BE2C (cell line): ENCODE data around the gene RBM33. TPM values are rescaled to one million over a fixed set of nuclear protein-coding genes. Genes with fewer than 3 reads are reported as not detected.

Experiments
- DNase-seq: peaks from one replicate; pipeline ENCODE4 v3.0.0-alpha.2; 2020
- H3K27me3 ChIP-seq: fragments of 250-450 bp; sonication (Bioruptor Pico); 2 replicates; pipeline ENCODE4 v1.5.1; 2020; ENCODE audit warnings: mild to moderate bottlenecking
- H3K36me3 ChIP-seq: fragments of 250-450 bp; sonication (Bioruptor Pico); 2 replicates; pipeline ENCODE4 v1.5.1; 2020; ENCODE audit warnings: mild to moderate bottlenecking
- H3K4me1 ChIP-seq: fragments of 250-450 bp; sonication (Bioruptor Pico); 2 replicates; pipeline ENCODE4 v1.5.1; 2020
- H3K4me3 ChIP-seq: 2 replicates; pipeline ENCODE4 v1.5.1; 2011; ENCODE audit warnings: low read depth, low read length
- H3K9me3 ChIP-seq: fragments of 250-450 bp; sonication (Bioruptor Pico); 2 replicates; pipeline ENCODE4 v1.5.1; 2020
- polyA plus RNA-seq: library from polyadenylated mRNA; unstranded; fragments of >200 nt; gene quantifications from one replicate; pipeline ENCODE4 v1.2.1, GENCODE V29; 2012; ENCODE audit warnings: low read depth, missing spikeins; ENCODE audit not compliant: insufficient read length, insufficient read depth
- TF ChIP-seq, protein P1 (sequence below): IDR thresholded peaks from 2 replicates; pipeline ENCODE4 v1.5.1; 2012; ENCODE audit warnings: mild to moderate bottlenecking, low read depth, low read length

Gene RBM33, protein sequence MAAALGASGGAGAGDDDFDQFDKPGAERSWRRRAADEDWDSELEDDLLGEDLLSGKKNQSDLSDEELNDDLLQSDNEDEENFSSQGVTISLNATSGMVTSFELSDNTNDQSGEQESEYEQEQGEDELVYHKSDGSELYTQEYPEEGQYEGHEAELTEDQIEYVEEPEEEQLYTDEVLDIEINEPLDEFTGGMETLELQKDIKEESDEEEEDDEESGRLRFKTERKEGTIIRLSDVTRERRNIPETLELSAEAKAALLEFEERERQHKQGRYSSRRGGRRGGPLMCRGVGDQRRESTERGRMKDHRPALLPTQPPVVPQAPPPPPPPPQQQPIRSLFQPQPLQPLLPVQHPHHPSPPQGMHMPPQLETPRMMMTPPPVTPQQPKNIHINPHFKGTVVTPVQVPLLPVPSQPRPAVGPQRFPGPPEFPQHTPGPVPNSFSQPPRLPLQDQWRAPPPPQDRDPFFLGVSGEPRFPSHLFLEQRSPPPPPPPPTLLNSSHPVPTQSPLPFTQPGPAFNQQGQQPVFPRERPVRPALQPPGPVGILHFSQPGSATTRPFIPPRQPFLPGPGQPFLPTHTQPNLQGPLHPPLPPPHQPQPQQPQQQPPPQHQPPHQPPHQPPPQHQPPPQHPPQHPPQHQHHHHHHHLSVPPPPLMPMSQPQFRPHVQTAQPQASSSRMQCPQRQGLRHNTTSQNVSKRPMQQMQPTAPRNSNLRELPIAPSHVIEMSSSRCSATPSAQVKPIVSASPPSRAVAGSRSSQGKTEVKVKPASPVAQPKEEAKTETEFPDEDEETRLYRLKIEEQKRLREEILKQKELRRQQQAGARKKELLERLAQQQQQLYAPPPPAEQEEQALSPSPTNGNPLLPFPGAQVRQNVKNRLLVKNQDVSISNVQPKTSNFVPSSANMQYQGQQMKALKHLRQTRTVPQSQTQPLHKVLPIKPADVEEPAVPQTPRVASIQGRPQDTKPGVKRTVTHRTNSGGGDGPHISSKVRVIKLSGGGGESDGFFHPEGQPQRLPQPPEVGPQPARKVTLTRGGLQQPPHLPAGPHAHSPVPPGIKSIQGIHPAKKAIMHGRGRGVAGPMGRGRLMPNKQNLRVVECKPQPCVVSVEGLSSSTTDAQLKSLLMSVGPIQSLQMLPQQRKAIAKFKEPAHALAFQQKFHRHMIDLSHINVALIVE
- 39.0 TPM for polyA plus RNA-seq

DNA sequence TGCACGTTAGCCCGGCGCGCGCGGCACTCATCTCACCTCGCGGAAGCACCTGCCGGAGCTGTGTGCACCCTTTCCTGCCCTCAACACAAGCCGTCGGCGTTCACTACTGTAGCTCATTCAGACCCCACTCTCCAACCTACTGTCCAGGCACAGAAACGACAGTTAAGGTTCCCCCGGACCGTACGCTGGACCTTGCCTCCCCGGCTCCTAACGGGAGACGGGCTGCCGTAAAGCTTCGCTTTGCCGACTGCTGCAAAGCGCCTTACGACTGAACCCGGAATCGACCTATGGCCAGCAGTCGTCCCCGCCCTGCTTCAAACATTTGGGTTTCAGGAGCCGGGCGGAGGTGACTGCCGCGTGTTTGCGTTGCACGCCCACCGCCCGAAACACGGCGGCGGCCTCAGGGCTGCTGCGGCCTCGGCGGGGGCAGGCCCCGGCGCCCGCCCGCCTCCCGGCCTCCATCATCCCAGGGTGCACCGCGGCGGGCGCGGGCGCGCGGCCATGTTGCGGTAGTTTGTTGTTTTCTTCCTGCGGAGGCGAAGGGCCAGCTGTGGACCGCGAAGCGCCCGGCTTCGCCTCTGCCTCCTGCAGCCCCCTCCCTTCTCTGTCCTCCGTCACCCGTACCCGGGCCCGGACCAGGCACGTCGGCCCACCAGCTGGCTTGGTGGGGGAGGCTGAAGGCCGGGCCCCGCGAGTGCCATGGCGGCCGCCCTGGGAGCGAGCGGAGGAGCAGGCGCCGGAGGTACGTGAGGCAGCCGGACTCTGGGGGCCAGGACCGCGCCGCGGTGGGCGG is at the start of gene RBM33:
Gene RBM33, plus strand, starts transcription at position 484 of the 793 bp plus-strand sequence. Its CDS starts 216 bp downstream, at position 700.
- H3K4me1 ChIP-seq, result no peaks in the 10 kb centered on the region
- H3K27me3 ChIP-seq, result no peaks in the 10 kb centered on the region
- peak within 1 kb of the TSS; percentile 91 for H3K4me3 ChIP-seq
- DNase-seq, result peak; percentile 85
- H3K9me3 ChIP-seq, result peaks cover 4% of the 10 kb centered on the region; the same call in 1 of the 2 replicates
- TF ChIP-seq, protein P1, sequence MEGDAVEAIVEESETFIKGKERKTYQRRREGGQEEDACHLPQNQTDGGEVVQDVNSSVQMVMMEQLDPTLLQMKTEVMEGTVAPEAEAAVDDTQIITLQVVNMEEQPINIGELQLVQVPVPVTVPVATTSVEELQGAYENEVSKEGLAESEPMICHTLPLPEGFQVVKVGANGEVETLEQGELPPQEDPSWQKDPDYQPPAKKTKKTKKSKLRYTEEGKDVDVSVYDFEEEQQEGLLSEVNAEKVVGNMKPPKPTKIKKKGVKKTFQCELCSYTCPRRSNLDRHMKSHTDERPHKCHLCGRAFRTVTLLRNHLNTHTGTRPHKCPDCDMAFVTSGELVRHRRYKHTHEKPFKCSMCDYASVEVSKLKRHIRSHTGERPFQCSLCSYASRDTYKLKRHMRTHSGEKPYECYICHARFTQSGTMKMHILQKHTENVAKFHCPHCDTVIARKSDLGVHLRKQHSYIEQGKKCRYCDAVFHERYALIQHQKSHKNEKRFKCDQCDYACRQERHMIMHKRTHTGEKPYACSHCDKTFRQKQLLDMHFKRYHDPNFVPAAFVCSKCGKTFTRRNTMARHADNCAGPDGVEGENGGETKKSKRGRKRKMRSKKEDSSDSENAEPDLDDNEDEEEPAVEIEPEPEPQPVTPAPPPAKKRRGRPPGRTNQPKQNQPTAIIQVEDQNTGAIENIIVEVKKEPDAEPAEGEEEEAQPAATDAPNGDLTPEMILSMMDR, result no peak
- peaks cover 25% of the 10 kb centered on the region for H3K36me3 ChIP-seq

DNA sequence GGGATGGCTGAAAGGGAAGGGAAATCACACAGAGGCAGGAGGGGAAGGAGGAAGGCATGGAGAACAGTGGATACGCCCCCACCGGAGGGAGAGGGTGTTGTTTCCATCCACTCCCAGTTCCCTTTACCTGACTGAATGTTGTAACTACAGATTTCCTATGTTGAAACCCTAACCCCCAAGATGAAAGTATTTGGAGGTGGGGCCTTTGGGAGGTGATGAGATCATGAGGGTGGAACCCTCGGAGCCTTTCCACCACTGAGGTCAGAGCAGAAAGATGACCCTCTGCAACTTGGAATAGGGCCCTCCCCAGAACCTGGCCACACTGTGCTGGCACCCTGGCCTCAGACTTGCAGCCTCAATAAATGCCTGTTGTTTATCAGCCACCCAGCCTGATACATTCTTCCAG is 49.5 kb upstream of the RBM33 start:
- DNase-seq, result no peak
- H3K9me3 ChIP-seq, result no peaks in the 10 kb centered on the region
- H3K27me3 ChIP-seq, result peaks cover 5% of the 10 kb centered on the region
- no peak overlapping the region for H3K4me3 ChIP-seq
- peaks cover 11% of the 10 kb centered on the region for H3K4me1 ChIP-seq
- TF ChIP-seq, protein P1, result no peak
- H3K36me3 ChIP-seq, result no peaks in the 10 kb centered on the region

DNA sequence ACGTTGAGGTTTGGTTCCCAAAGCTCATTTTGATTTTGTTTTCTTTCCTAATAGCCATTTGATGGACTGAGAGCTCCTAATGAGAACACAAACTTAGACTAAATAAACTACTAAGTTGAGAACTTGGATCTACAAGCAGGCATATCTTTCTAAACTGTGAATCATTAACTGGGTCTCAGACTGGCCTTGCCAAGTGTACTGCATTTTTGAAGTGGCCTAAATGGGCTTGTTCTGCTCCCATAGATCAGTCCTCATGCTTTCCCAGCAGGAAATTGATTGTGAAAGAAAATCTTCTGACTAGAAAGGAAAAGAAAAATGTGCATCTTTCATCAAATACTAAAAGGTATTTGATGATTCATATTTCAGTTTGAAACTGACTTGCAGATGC is 46.7 kb upstream of the RBM33 start:
- Histone ChIP-seq H3K4me3 (no peak overlapping the region), H3K36me3 (no peaks in the 10 kb centered on the region), H3K9me3 (no peaks in the 10 kb centered on the region), H3K27me3 (peaks cover 21% of the 10 kb centered on the region), H3K4me1 (no peaks in the 10 kb centered on the region)
- DNase-seq, result no peak
- TF ChIP-seq, protein P1, result no peak

DNA sequence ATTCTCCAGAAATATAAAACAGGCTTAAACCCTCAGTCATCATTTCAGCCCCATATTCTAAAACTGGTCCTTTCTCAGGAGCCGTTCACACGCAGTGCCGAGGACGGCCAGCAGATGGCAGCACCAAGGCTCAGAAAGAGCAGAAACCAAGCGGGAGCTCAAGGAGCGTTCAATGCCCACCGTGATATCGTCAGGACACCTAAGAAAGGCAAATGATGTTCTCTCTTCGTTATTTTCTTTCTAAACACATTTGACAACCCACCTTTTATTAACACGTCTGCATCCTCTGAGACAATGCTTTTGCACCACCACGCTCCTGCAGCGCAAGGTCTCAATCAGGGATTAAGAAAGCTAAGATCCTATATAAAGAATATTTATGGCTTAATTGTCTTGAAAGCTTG is 45.7 kb upstream of the RBM33 start:
- H3K4me3 ChIP-seq, result no peak overlapping the region
- H3K4me1 ChIP-seq, result no peaks in the 10 kb centered on the region
- DNase-seq, result peak; percentile 81
- TF ChIP-seq, protein P1, result peak; percentile 99
- no peaks in the 10 kb centered on the region for H3K36me3 ChIP-seq
- no peaks in the 10 kb centered on the region for H3K9me3 ChIP-seq
- peaks cover 31% of the 10 kb centered on the region for H3K27me3 ChIP-seq

DNA sequence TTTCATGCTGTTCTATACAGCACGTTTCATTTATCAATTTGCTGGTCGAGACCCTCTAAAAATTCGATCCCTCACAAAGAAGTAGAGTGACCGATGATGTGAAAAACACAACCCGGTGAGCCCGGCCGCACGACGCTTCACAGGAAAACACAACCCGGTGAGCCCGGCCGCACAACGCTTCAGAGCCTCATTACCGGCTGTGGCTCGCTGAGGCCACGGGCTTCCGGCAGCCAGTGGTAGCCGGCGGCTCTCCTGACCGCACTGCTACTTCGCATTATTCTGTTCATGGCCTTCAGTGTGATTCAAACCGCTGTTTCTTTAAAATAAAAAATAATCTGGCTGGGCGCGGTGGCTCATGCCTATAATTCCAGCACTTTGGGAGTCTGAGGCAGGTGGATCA is 42.3 kb upstream of the RBM33 start:
- H3K4me3 ChIP-seq, result no peak overlapping the region
- TF ChIP-seq, protein P1, result no peak
- peaks cover 34% of the 10 kb centered on the region for H3K27me3 ChIP-seq
- H3K4me1 ChIP-seq, result no peaks in the 10 kb centered on the region
- H3K9me3 ChIP-seq, result no peaks in the 10 kb centered on the region; the same call in 1 of the 2 replicates
- H3K36me3 ChIP-seq, result no peaks in the 10 kb centered on the region
- no peak for DNase-seq
